H9 (cell line): ENCODE data around the gene PNPLA7. TPM values are rescaled to one million over a fixed set of nuclear protein-coding genes. Genes with fewer than 3 reads are reported as not detected.
"Not testable (repeated sequence)": the region's sequence is repeated elsewhere in the genome, so short reads cannot be mapped to it uniquely, and the experiment has no call there.

Experiments used
- DNase-seq: peaks from one replicate; pipeline ENCODE4 v3.0.0-alpha.2; 2017
- H2AFZ ChIP-seq: one replicate; pipeline ENCODE4 v1.6.1; 2013; ENCODE audit warnings: mild to moderate bottlenecking, low read length, control low read depth, moderate library complexity
- H2AK5ac ChIP-seq: 2 replicates; pipeline ENCODE4 v1.6.1; 2013; ENCODE audit warnings: low read length, control low read depth, mixed read lengths; ENCODE audit not compliant: insufficient read length
- H2BK120ac ChIP-seq: one replicate; pipeline ENCODE4 v1.6.1; 2013; ENCODE audit warnings: low read depth, mild to moderate bottlenecking, low read length, control low read depth, inconsistent platforms; ENCODE audit not compliant: poor library complexity, severe bottlenecking
- H2BK12ac ChIP-seq: 2 replicates; pipeline ENCODE4 v1.6.1; 2013; ENCODE audit warnings: low read length, control low read depth, mixed read lengths, low read depth; ENCODE audit not compliant: insufficient read length
- H2BK15ac ChIP-seq: 2 replicates; pipeline ENCODE4 v1.6.1; 2013; ENCODE audit warnings: low read depth, low read length, control low read depth
- H2BK20ac ChIP-seq: one replicate; pipeline ENCODE4 v1.6.1; 2013; ENCODE audit warnings: low read depth, mild to moderate bottlenecking, low read length, control low read depth, inconsistent platforms; ENCODE audit not compliant: poor library complexity, severe bottlenecking
- H2BK5ac ChIP-seq: 2 replicates; pipeline ENCODE4 v1.6.1; 2013; ENCODE audit warnings: low read length, control low read depth, mixed read lengths; ENCODE audit not compliant: insufficient read length
- H3K14ac ChIP-seq: 2 replicates; pipeline ENCODE4 v1.6.1; 2013; ENCODE audit warnings: low read length, control low read depth; ENCODE audit not compliant: insufficient read depth
- H3K18ac ChIP-seq: 2 replicates; pipeline ENCODE4 v1.6.1; 2013; ENCODE audit warnings: low read depth, mild to moderate bottlenecking, mixed read lengths, low read length, control low read depth; ENCODE audit not compliant: insufficient read length
- H3K23ac ChIP-seq: 2 replicates; pipeline ENCODE4 v1.6.1; 2013; ENCODE audit warnings: low read length, control low read depth, mixed read lengths, low read depth; ENCODE audit not compliant: insufficient read length
- H3K23me2 ChIP-seq: 2 replicates; pipeline ENCODE4 v1.6.1; 2013; ENCODE audit warnings: low read depth, mild to moderate bottlenecking, mixed read lengths, low read length, control low read depth; ENCODE audit not compliant: insufficient read length, poor library complexity, severe bottlenecking
- H3K27ac ChIP-seq: 2 replicates; pipeline ENCODE4 v1.5.1; 2013; ENCODE audit warnings: low read length, control low read depth, mixed read lengths, low read depth; ENCODE audit not compliant: insufficient read length
- H3K27me3 ChIP-seq: 2 replicates; pipeline ENCODE4 v1.6.1; 2013; ENCODE audit warnings: low read length, control low read depth, inconsistent platforms; ENCODE audit not compliant: insufficient read depth
- H3K4ac ChIP-seq: 2 replicates; pipeline ENCODE4 v1.6.1; 2013; ENCODE audit warnings: low read depth, mild to moderate bottlenecking, control low read depth, inconsistent platforms, low read length, moderate library complexity
- H3K4me1 ChIP-seq: 2 replicates; pipeline ENCODE4 v1.6.1; 2013; ENCODE audit warnings: low read length, control low read depth, inconsistent platforms; ENCODE audit not compliant: insufficient read depth
- H3K4me2 ChIP-seq: 2 replicates; pipeline ENCODE4 v1.6.1; 2013; ENCODE audit warnings: low read length, control low read depth, mixed read lengths; ENCODE audit not compliant: insufficient read length, insufficient read depth
- H3K56ac ChIP-seq: 2 replicates; pipeline ENCODE4 v1.6.1; 2013; ENCODE audit warnings: low read depth, mild to moderate bottlenecking, mixed read lengths, low read length, control low read depth; ENCODE audit not compliant: insufficient read length
- H3K79me1 ChIP-seq: 2 replicates; pipeline ENCODE4 v1.6.1; 2013; ENCODE audit warnings: low read depth, mild to moderate bottlenecking, moderate library complexity, low read length, control low read depth, inconsistent platforms; ENCODE audit not compliant: insufficient read depth, poor library complexity, severe bottlenecking
- H3K79me2 ChIP-seq: 2 replicates; pipeline ENCODE4 v1.6.1; 2013; ENCODE audit warnings: low read length, control low read depth, inconsistent platforms; ENCODE audit not compliant: insufficient read depth
- H3K9ac ChIP-seq: 2 replicates; pipeline ENCODE4 v1.6.1; 2013; ENCODE audit warnings: low read length, control low read depth, mixed read lengths; ENCODE audit not compliant: insufficient read length; ENCODE audit errors: extremely low read depth
- H3K9me3 ChIP-seq: one replicate; pipeline ENCODE4 v1.6.1; 2013; ENCODE audit warnings: low read depth, low read length, inconsistent platforms; ENCODE audit not compliant: control insufficient read depth
- H3T11ph ChIP-seq: one replicate; pipeline ENCODE4 v1.6.1; 2013; ENCODE audit warnings: mild to moderate bottlenecking, low read length, control low read depth, inconsistent platforms
- H4K20me1 ChIP-seq: one replicate; pipeline ENCODE4 v1.6.1; 2013; ENCODE audit not compliant: control insufficient read depth, insufficient read length, insufficient read depth
- H4K5ac ChIP-seq: 2 replicates; pipeline ENCODE4 v1.6.1; 2013; ENCODE audit warnings: low read depth, mild to moderate bottlenecking, mixed read lengths, low read length, control low read depth; ENCODE audit not compliant: insufficient read length
- H4K8ac ChIP-seq: replicated peaks from 2 replicates; pipeline ENCODE4 v1.6.1; 2013; ENCODE audit warnings: low read length, control low read depth, mixed read lengths, low read depth; ENCODE audit not compliant: insufficient read length
- H4K91ac ChIP-seq: 2 replicates; pipeline ENCODE4 v1.6.1; 2013; ENCODE audit warnings: low read depth, mild to moderate bottlenecking, moderate library complexity, mixed read lengths, low read length, control low read depth; ENCODE audit not compliant: insufficient read length
- H3K27ac Mint-ChIP-seq, 3 experiments: 2 replicates in 2 of 3; 3 replicates in 1 of 3; pipeline ENCODE4 v1.8.0; 2020 to 2021; ENCODE audit warnings: mixed read lengths in 3 of 3, mild to moderate bottlenecking in 1 of 3, moderate library complexity in 1 of 3
- H3K27me3 Mint-ChIP-seq: 2 replicates; pipeline ENCODE4 v1.8.0; 2021; ENCODE audit warnings: low read depth, mild to moderate bottlenecking, moderate library complexity, mixed read lengths
- H3K36me3 Mint-ChIP-seq, 3 experiments: 2 replicates in 2 of 3; 3 replicates in 1 of 3; pipeline ENCODE4 v1.8.0; 2020 to 2021; ENCODE audit warnings: low read depth in 3 of 3, mixed read lengths in 3 of 3; ENCODE audit not compliant: insufficient read depth in 1 of 3
- H3K4me1 Mint-ChIP-seq, 2 experiments: 2 replicates each; pipeline ENCODE4 v1.8.0; 2020; ENCODE audit warnings: mixed read lengths in 2 of 2
- H3K4me3 Mint-ChIP-seq, 2 experiments: 2 replicates in 1 of 2; 3 replicates in 1 of 2; pipeline ENCODE4 v1.8.0; 2020 to 2021; ENCODE audit warnings: mild to moderate bottlenecking in 2 of 2, mixed read lengths in 2 of 2, moderate library complexity in 1 of 2
- H3K9me3 Mint-ChIP-seq, 2 experiments: 2 replicates in 1 of 2; 3 replicates in 1 of 2; pipeline ENCODE4 v1.8.0; 2020; ENCODE audit warnings: mild to moderate bottlenecking in 2 of 2, mixed read lengths in 2 of 2, moderate library complexity in 1 of 2
- CTCF ChIP-seq: fragments of 200-600 bp; sonication (generic); conservative IDR thresholded peaks from 3 replicates; pipeline ENCODE4 v1.8.0; 2021; ENCODE audit warnings: antibody characterized with exemption, mild to moderate bottlenecking
- WGBS: extraction: QIAGEN DNeasy Blood & Tissue Kit; methylation state at CpG from one replicate; pipeline ENCODE4 v1.1.7; 2013; ENCODE audit warnings: missing lambda C conversion rate, low lambda C conversion rate, mixed read lengths; ENCODE audit not compliant: insufficient read length; ENCODE audit errors: extremely low coverage; 5-methylcytosine and 5-hydroxymethylcytosine counted together
- total RNA-seq: library from RNA; stranded (reverse); gene quantifications from 2 replicates; pipeline ENCODE4 v1.2.1, GENCODE V29; 2021

The PNPLA7 gene
- total RNA-seq, 1 experiment from 2014 or later: 1.8 TPM

GRCh38 chr9:137554349-137554748, 4.1 kb upstream of the PNPLA7 start:
- Histone ChIP-seq H3K14ac (no peak overlapping the region), H3K27ac (no peak overlapping the region), H2BK5ac (no peak overlapping the region), H4K5ac (no peak overlapping the region), H3K23ac (no peak overlapping the region), H3K79me2 (no peaks in the 10 kb centered on the region), H3K9me3 (no peaks in the 10 kb centered on the region), H2BK12ac (no peak overlapping the region), H2AFZ (no peak overlapping the region), H3K9ac (no peak overlapping the region), H3T11ph (no peak overlapping the region), H2AK5ac (no peak overlapping the region), H4K20me1 (no peaks in the 10 kb centered on the region), H3K27me3 (no peaks in the 10 kb centered on the region), H4K8ac (no peak overlapping the region), H3K79me1 (no peaks in the 10 kb centered on the region), H3K18ac (no peak overlapping the region), H2BK20ac (no peak overlapping the region), H4K91ac (no peak overlapping the region), H2BK15ac (no peak overlapping the region), H3K4ac (no peak overlapping the region), H3K4me2 (no peak overlapping the region), H3K56ac (no peak overlapping the region), H2BK120ac (no peak overlapping the region), H3K23me2 (peaks cover 10% of the 10 kb centered on the region), H3K4me1 (no peaks in the 10 kb centered on the region)
- Mint-ChIP-seq H3K4me1 (peaks cover 6 to 7% of the 10 kb centered on the region in 2 experiments; a peak in 3 of 4 replicates), H3K36me3 (peaks cover 25 to 45% (median 42%) of the 10 kb centered on the region in 3 experiments), H3K4me3 (no peak overlapping the region), H3K9me3 (peaks cover 0 to 2% of the 10 kb centered on the region in 2 experiments; a peak in 1 of 5 replicates), H3K27me3 (no peaks in the 10 kb centered on the region; the same call in 1 of the 2 replicates), H3K27ac (no peak overlapping the region)
- TF ChIP-seq CTCF: no peak
- WGBS: no CpG with 5 or more reads among the region's 1 CpG
- no peak for DNase-seq

DNA sequence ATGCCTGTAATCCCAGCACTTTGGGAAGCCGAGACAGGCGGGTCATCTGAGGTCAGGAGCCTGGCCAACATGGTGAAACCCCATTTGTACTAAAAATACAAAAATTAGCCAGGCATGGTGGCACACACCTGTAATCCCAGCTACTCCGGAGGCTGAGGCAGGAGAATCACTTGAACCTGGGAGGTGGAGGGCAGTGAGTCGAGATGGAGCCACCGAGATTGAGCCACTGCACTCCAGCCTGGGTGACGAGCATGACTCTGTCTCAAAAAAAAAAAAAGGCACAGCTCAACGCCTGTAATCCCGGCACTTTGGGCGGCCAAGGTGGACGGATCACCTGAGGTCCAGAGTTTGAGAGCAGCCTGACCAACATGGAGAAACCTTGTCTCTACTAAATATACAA, 3.5 kb upstream of the PNPLA7 start:
- not testable (repeated sequence) for H3K56ac ChIP-seq, H3T11ph ChIP-seq, H3K23me2 ChIP-seq, DNase-seq, H3K9me3 Mint-ChIP-seq, H3K4ac ChIP-seq, H3K18ac ChIP-seq, H2AFZ ChIP-seq, H2AK5ac ChIP-seq, H2BK20ac ChIP-seq, H3K27ac Mint-ChIP-seq, H3K9me3 ChIP-seq, H4K8ac ChIP-seq, H3K4me1 Mint-ChIP-seq, H2BK120ac ChIP-seq, H3K4me1 ChIP-seq, H3K27me3 Mint-ChIP-seq, H3K27ac ChIP-seq, H3K79me2 ChIP-seq, H3K14ac ChIP-seq, H3K79me1 ChIP-seq, H4K91ac ChIP-seq, H3K9ac ChIP-seq, H3K4me3 Mint-ChIP-seq, H4K5ac ChIP-seq, H2BK15ac ChIP-seq, H2BK5ac ChIP-seq, H2BK12ac ChIP-seq, H4K20me1 ChIP-seq, H3K23ac ChIP-seq, H3K4me2 ChIP-seq, H3K27me3 ChIP-seq
- no CpG with 5 or more reads among the region's 10 CpGs for WGBS
- H3K36me3 Mint-ChIP-seq: peaks cover 25 to 44% (median 42%) of the 10 kb centered on the region in 3 experiments
